Vagina (tissue), 2 donors: ENCODE measurements around the gene PML.

ENCODE experiments used
- CTCF ChIP-seq, 3 experiments: fragments of 450-650 bp in 2 of 3; fragments of 200-600 bp in 1 of 3; sonication (generic) in 1 of 3; IDR thresholded peaks; one replicate each; pipeline ENCODE4 v1.5.1; 2017 to 2019; ENCODE audit warnings: antibody characterized with exemption in 3 of 3, mild to moderate bottlenecking in 2 of 3, moderate library complexity in 2 of 3
- POLR2A ChIP-seq, 2 donors: fragments of 450-650 bp; IDR thresholded peaks; one replicate each; pipeline ENCODE4 v1.6.1; 2017; ENCODE audit warnings: antibody characterized with exemption in 2 of 2, mild to moderate bottlenecking in 2 of 2, moderate library complexity in 2 of 2

- TF ChIP-seq CTCF (IDR thresholded peaks at IDR 0.05) (no peak), POLR2A (IDR thresholded peaks at IDR 0.05) (no peak)
Observed at GRCh38 chr15:73981761-73982221, 12.7 kb upstream of the PML start.
